ENCODE measurements around the gene DNER. TPM values are rescaled to one million over a fixed set of nuclear protein-coding genes. Genes with fewer than 3 reads are reported as not detected.
"Not testable (repeated sequence)": the region's sequence is repeated elsewhere in the genome, so short reads cannot be mapped to it uniquely, and the experiment has no call there.

Gene DNER
- total RNA-seq, 1 donor from 2014 or later = 1.6 TPM

GRCh38 chr2:229695961-229696360, 18.4 kb downstream of the DNER start:
- Histone ChIP-seq H3K9ac (ENCODE audit: low read depth in 1 of 3, low read length in 3 of 3) (no peak overlapping the region), H3K4me3 (ENCODE audit: low read length in 3 of 3) (no peak overlapping the region), H3K27me3 (ENCODE audit: control insufficient read depth in 3 of 3, insufficient read depth in 3 of 3, low read length in 3 of 3) (no peaks in the 10 kb centered on the region), H3K4me1 (ENCODE audit: control insufficient read depth in 3 of 3, insufficient read depth in 3 of 3, low read length in 3 of 3) (no peaks in the 10 kb centered on the region), H3K36me3 (ENCODE audit: control insufficient read depth in 3 of 3, insufficient read depth in 3 of 3, low read length in 3 of 3) (no peaks in the 10 kb centered on the region), H3K27ac (ENCODE audit: low read depth, low read length) (no peak overlapping the region), H3K9me3 (ENCODE audit: control insufficient read depth in 3 of 3, low read length in 3 of 3) (peaks cover 0 to 2% (median 0%) of the 10 kb centered on the region in 3 donors)

GRCh38 chr2:229693845-229694244, 20.5 kb downstream of the DNER start:
- H3K27me3 ChIP-seq (ENCODE audit: control insufficient read depth in 3 of 3, insufficient read depth in 3 of 3, low read length in 3 of 3); H3K9ac ChIP-seq (ENCODE audit: low read depth in 1 of 3, low read length in 3 of 3); H3K36me3 ChIP-seq (ENCODE audit: control insufficient read depth in 3 of 3, insufficient read depth in 3 of 3, low read length in 3 of 3); H3K27ac ChIP-seq (ENCODE audit: low read depth, low read length); H3K4me1 ChIP-seq (ENCODE audit: control insufficient read depth in 3 of 3, insufficient read depth in 3 of 3, low read length in 3 of 3); H3K9me3 ChIP-seq (ENCODE audit: control insufficient read depth in 3 of 3, low read length in 3 of 3); H3K4me3 ChIP-seq (ENCODE audit: low read length in 3 of 3): not testable (repeated sequence)

GRCh38 chr2:229691631-229692030, 22.7 kb downstream of the DNER start:
- H3K27me3 ChIP-seq (ENCODE audit: control insufficient read depth in 3 of 3, insufficient read depth in 3 of 3, low read length in 3 of 3) = no peaks in the 10 kb centered on the region
- H3K27ac ChIP-seq (ENCODE audit: low read depth, low read length) = no peak overlapping the region
- peaks cover 0 to 7% (median 0%) of the 10 kb centered on the region in 3 donors for H3K9me3 ChIP-seq (ENCODE audit: control insufficient read depth in 3 of 3, low read length in 3 of 3)
- H3K36me3 ChIP-seq (ENCODE audit: control insufficient read depth in 3 of 3, insufficient read depth in 3 of 3, low read length in 3 of 3) = no peaks in the 10 kb centered on the region
- no peak overlapping the region for H3K9ac ChIP-seq (ENCODE audit: low read depth in 1 of 3, low read length in 3 of 3)
- H3K4me3 ChIP-seq (ENCODE audit: low read length in 3 of 3) = no peak overlapping the region
- no peaks in the 10 kb centered on the region for H3K4me1 ChIP-seq (ENCODE audit: control insufficient read depth in 3 of 3, insufficient read depth in 3 of 3, low read length in 3 of 3)

GRCh38 chr2:229689307-229689839, 25.0 kb downstream of the DNER start:
- Histone ChIP-seq H3K4me3 (ENCODE audit: low read length in 3 of 3) (no peak overlapping the region), H3K36me3 (ENCODE audit: control insufficient read depth in 3 of 3, insufficient read depth in 3 of 3, low read length in 3 of 3) (no peaks in the 10 kb centered on the region), H3K27ac (ENCODE audit: low read depth, low read length) (no peak overlapping the region), H3K27me3 (ENCODE audit: control insufficient read depth in 3 of 3, insufficient read depth in 3 of 3, low read length in 3 of 3) (no peaks in the 10 kb centered on the region), H3K9me3 (ENCODE audit: control insufficient read depth in 3 of 3, low read length in 3 of 3) (peaks cover 0 to 7% (median 0%) of the 10 kb centered on the region in 3 donors), H3K9ac (ENCODE audit: low read depth in 1 of 3, low read length in 3 of 3) (no peak overlapping the region), H3K4me1 (ENCODE audit: control insufficient read depth in 3 of 3, insufficient read depth in 3 of 3, low read length in 3 of 3) (no peaks in the 10 kb centered on the region)

- Histone ChIP-seq H3K27ac (ENCODE audit: low read depth, low read length) (no peak overlapping the region), H3K4me3 (ENCODE audit: low read length in 3 of 3) (no peak overlapping the region), H3K36me3 (ENCODE audit: control insufficient read depth in 3 of 3, insufficient read depth in 3 of 3, low read length in 3 of 3) (no peaks in the 10 kb centered on the region), H3K4me1 (ENCODE audit: control insufficient read depth in 3 of 3, insufficient read depth in 3 of 3, low read length in 3 of 3) (no peaks in the 10 kb centered on the region), H3K9ac (ENCODE audit: low read depth in 1 of 3, low read length in 3 of 3) (no peak overlapping the region), H3K27me3 (ENCODE audit: control insufficient read depth in 3 of 3, insufficient read depth in 3 of 3, low read length in 3 of 3) (no peaks in the 10 kb centered on the region), H3K9me3 (ENCODE audit: control insufficient read depth in 3 of 3, low read length in 3 of 3) (peaks cover 0 to 7% (median 0%) of the 10 kb centered on the region in 3 donors)
These were observed 26.2 kb downstream of the DNER start for GRCh38 chr2:229688141-229688540.

GRCh38 chr2:229686122-229686919, 28.0 kb downstream of the DNER start:
- Histone ChIP-seq H3K27ac (ENCODE audit: low read depth, low read length) (no peak overlapping the region), H3K9me3 (ENCODE audit: control insufficient read depth in 3 of 3, low read length in 3 of 3) (peaks cover 0 to 7% (median 0%) of the 10 kb centered on the region in 3 donors), H3K4me3 (ENCODE audit: low read length in 3 of 3) (no peak overlapping the region), H3K27me3 (ENCODE audit: control insufficient read depth in 3 of 3, insufficient read depth in 3 of 3, low read length in 3 of 3) (no peaks in the 10 kb centered on the region), H3K4me1 (ENCODE audit: control insufficient read depth in 3 of 3, insufficient read depth in 3 of 3, low read length in 3 of 3) (no peaks in the 10 kb centered on the region), H3K9ac (ENCODE audit: low read depth in 1 of 3, low read length in 3 of 3) (no peak overlapping the region), H3K36me3 (ENCODE audit: control insufficient read depth in 3 of 3, insufficient read depth in 3 of 3, low read length in 3 of 3) (no peaks in the 10 kb centered on the region)

- Histone ChIP-seq H3K4me3 (ENCODE audit: low read length in 3 of 3) (no peak overlapping the region), H3K9ac (ENCODE audit: low read depth in 1 of 3, low read length in 3 of 3) (no peak overlapping the region), H3K27me3 (ENCODE audit: control insufficient read depth in 3 of 3, insufficient read depth in 3 of 3, low read length in 3 of 3) (peaks cover 0 to 4% (median 0%) of the 10 kb centered on the region in 3 donors), H3K9me3 (ENCODE audit: control insufficient read depth in 3 of 3, low read length in 3 of 3) (peaks cover 0 to 3% (median 0%) of the 10 kb centered on the region in 3 donors), H3K36me3 (ENCODE audit: control insufficient read depth in 3 of 3, insufficient read depth in 3 of 3, low read length in 3 of 3) (no peaks in the 10 kb centered on the region), H3K27ac (ENCODE audit: low read depth, low read length) (no peak overlapping the region), H3K4me1 (ENCODE audit: control insufficient read depth in 3 of 3, insufficient read depth in 3 of 3, low read length in 3 of 3) (no peaks in the 10 kb centered on the region)
These were observed 29.3 kb downstream of the DNER start for GRCh38 chr2:229684942-229685562.

GRCh38 chr2:229679393-229680125, 34.8 kb downstream of the DNER start:
- no peak overlapping the region for H3K9ac ChIP-seq (ENCODE audit: low read depth in 1 of 3, low read length in 3 of 3)
- no peaks in the 10 kb centered on the region for H3K4me1 ChIP-seq (ENCODE audit: control insufficient read depth in 3 of 3, insufficient read depth in 3 of 3, low read length in 3 of 3)
- peaks cover 0 to 9% (median 0%) of the 10 kb centered on the region in 3 donors for H3K27me3 ChIP-seq (ENCODE audit: control insufficient read depth in 3 of 3, insufficient read depth in 3 of 3, low read length in 3 of 3)
- no peaks in the 10 kb centered on the region for H3K9me3 ChIP-seq (ENCODE audit: control insufficient read depth in 3 of 3, low read length in 3 of 3)
- no peak overlapping the region for H3K27ac ChIP-seq (ENCODE audit: low read depth, low read length)
- H3K4me3 ChIP-seq (ENCODE audit: low read length in 3 of 3) = no peak overlapping the region
- H3K36me3 ChIP-seq (ENCODE audit: control insufficient read depth in 3 of 3, insufficient read depth in 3 of 3, low read length in 3 of 3) = no peaks in the 10 kb centered on the region

GRCh38 chr2:229675569-229675968, 38.8 kb downstream of the DNER start:
- Histone ChIP-seq H3K4me1 (ENCODE audit: control insufficient read depth in 3 of 3, insufficient read depth in 3 of 3, low read length in 3 of 3) (no peaks in the 10 kb centered on the region), H3K9me3 (ENCODE audit: control insufficient read depth in 3 of 3, low read length in 3 of 3) (no peaks in the 10 kb centered on the region), H3K27me3 (ENCODE audit: control insufficient read depth in 3 of 3, insufficient read depth in 3 of 3, low read length in 3 of 3) (peaks cover 0 to 4% (median 0%) of the 10 kb centered on the region in 3 donors), H3K27ac (ENCODE audit: low read depth, low read length) (no peak overlapping the region), H3K4me3 (ENCODE audit: low read length in 3 of 3) (no peak overlapping the region), H3K9ac (ENCODE audit: low read depth in 1 of 3, low read length in 3 of 3) (no peak overlapping the region), H3K36me3 (ENCODE audit: control insufficient read depth in 3 of 3, insufficient read depth in 3 of 3, low read length in 3 of 3) (no peaks in the 10 kb centered on the region)

Measured in skeletal muscle tissue (tissue), 4 donors.